GDM1 (cell line): ENCODE results near the gene FAAH.

Source experiments
- DNase-seq: peaks from one replicate; lab custom pipeline; 2025; lab: John Stamatoyannopoulos, UW

Gene FAAH

GRCh38 chr1:46401154-46401913 is 7.2 kb downstream of the FAAH start:
- no peak for DNase-seq

- DNase-seq: no peak
These were observed 8.0 kb downstream of the FAAH start for GRCh38 chr1:46401964-46402626.

DNA sequence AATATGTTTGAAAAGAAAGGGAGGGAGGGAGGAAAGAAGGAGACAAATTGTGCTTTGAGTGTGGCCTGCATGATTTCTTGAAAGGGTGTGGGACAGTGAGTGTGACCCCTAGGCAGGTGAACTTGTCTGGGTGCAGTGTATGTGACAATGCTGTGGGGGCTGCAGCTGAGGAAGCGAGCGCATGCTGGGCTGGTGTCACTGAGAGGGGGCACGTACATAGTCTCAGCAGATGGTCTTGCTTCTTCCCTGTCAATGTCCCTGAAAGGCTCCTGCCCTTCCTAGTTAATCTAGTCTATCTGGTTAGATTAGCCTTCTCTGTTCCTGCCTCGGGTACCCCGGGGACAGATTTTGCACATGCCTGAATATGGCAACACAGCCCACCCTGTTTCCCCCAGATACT is 9.8 kb downstream of the FAAH start:
- no peak for DNase-seq

- no peak for DNase-seq
These were observed 10.5 kb downstream of the FAAH start for GRCh38 chr1:46404482-46405196.

DNA sequence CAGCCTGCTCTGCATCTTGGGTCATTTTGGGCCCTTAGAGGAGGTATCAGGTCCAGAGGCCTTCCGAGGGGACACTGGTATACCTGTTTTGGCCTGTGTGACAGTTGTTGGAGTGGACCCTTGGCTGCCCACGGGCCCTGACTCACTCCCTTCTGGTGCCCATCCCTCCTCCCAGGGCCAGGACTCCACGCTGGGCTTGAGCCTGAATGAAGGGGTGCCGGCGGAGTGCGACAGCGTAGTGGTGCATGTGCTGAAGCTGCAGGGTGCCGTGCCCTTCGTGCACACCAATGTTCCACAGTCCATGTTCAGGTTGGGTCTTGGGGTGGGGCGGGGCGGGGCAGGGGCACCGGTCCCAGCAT is 11.1 kb downstream of the FAAH start:
- no peak for DNase-seq

GRCh38 chr1:46405724-46406123 is 11.6 kb downstream of the FAAH start:
- no peak for DNase-seq

DNA sequence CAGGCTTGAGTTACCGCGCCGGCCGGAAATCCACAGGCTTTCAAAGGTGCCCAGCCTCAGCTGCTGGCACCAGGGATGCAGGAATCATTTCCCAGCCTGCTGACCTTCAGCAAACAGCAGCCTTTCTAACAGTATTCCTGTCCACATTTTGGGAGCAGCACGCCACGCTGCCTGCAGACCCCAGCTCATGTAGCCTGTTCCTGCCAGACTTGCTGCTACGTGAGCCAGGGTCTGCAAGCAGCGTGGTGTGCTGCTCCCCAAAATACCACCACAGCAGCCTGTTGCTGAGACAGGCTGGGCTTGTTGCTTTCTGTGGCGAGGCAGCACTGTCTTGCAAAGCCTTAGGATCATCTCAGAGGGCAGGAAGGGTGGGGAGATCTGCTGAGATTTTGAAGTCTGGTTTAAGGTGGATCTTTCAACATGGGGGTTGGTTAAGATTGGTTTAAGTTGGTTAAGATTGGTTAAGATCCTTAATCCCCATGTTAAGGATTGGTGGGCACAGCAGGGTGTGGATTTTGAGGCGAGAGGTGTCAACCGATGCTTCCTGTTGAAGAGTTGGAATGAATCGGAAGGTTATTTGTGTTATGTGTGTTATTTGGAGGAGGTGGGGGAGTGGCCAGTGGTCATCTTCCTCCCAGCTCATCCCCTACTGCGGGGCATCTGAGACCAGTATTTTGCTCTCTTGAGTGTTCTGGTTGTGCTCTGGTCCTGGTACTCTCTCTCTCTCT is 12.9 kb downstream of the FAAH start:
- DNase-seq: no peak

- no peak for DNase-seq
These were observed 13.5 kb downstream of the FAAH start for GRCh38 chr1:46407636-46408035.

DNA sequence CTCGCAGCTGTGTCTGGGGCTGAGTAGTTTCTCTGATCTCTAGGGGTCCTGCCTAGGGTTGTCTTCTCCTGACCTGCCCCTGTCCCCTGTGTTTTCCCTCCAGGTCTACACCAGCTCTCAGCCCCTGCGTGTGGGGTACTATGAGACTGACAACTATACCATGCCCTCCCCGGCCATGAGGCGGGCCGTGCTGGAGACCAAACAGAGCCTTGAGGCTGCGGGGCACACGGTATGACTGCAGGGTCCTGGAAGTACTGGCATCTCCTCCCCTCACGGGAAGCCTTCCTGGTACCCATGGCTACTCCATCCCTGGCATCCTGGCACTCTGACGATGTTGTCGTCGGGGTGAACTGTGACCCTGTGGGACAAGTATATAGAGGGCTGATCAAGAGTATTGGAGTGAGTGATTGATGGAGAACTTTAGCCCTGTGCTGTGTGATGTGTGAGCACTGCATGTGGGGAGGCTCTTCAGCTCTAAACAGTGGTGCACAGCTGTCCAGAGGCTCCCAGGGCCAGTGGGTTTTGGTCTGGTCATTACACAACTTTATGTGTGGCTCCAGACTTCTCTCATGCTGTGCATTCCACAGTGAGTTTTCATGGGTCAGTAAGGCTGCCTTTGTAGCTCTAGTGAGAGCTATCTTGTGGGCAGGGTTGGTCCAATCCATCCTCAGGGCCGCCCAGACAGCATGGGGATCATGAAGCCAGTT is 14.4 kb downstream of the FAAH start:
- DNase-seq: no peak

- DNase-seq: no peak
These were observed 14.9 kb downstream of the FAAH start for GRCh38 chr1:46409063-46409372.

GRCh38 chr1:46410156-46411009 is 16.3 kb downstream of the FAAH start:
- no peak for DNase-seq

GRCh38 chr1:46411010-46411405 is 16.9 kb downstream of the FAAH start:
- no peak for DNase-seq

GRCh38 chr1:46411601-46412341 is 17.7 kb downstream of the FAAH start:
- no peak for DNase-seq

GRCh38 chr1:46412893-46413595 is 18.9 kb downstream of the FAAH start:
- no peak for DNase-seq

DNA sequence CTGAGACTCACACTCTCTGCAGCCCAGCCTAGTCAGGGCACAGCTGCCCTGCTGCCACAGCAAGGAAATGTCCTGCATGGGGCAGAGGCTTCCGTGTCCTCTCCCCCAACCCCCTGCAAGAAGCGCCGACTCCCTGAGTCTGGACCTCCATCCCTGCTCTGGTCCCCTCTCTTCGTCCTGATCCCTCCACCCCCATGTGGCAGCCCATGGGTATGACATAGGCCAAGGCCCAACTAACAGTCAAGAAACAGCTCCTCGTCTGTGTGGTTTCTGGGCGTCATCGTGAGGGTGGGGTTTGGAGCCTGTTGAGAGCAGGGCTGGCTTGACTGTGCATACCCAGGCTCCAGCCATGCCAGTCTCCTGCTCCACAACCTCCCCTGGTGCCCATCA is 19.5 kb downstream of the FAAH start:
- no peak for DNase-seq

GRCh38 chr1:46415514-46415913 is 21.4 kb downstream of the FAAH start:
- DNase-seq: no peak

DNA sequence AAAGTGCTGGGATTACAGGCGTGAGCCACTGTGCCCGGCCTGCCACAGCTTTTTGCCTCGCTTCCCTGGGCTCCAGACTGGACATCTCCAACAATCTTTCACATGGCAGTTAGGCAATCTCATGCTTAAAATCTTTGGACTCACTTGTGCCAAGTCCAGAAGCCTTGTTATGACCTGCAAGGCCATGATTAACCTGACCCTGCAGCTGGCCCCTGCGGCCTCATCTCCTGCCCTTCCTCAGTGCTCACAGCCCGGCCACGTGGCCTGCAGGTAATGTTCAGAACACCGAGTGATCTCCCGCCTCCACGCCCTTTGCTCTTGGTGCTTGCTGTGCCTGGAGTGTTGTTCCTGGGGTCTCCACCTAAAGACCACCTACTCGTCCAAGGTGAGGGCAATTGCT is 24.9 kb downstream of the FAAH start:
- no peak for DNase-seq

- DNase-seq: no peak
These were observed 26.4 kb downstream of the FAAH start for GRCh38 chr1:46420533-46420915.

- no peak for DNase-seq
These were observed 27.6 kb downstream of the FAAH start for GRCh38 chr1:46421739-46422138.
